ENCODE data around the gene FAM107B.
"Not testable (repeated sequence)": the region's sequence is repeated elsewhere in the genome, so short reads cannot be mapped to it uniquely, and the experiment has no call there.

Gene FAM107B

DNA sequence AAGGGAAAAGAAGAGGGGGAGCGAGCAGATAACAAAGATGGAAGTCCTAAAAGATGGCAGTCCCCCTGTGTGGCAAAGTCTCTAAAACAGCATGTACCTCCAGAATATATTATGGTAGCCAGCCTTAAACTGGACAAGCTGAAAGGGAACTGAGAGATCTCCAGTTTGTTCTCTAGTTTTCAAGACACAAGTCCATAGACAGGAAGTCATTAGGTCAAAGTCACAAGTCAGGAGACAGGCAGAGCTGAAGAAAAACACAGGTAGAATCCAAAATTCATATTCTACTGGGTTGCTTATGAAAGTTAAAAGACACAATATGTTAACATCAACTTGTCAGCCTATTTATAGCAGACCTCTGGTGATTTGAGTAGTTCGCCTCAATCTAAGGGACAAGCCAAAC lies 38.7 kb downstream of the FAM107B start:
- no peak for DNase-seq (ENCODE audit: low read depth)

GRCh38 chr10:14731875-14732512 lies 42.7 kb downstream of the FAM107B start:
- no peak for DNase-seq (ENCODE audit: low read depth)

- no peak for DNase-seq (ENCODE audit: low read depth)
Observed at GRCh38 chr10:14728346-14728745, 46.4 kb downstream of the FAM107B start.

- no peak for DNase-seq (ENCODE audit: low read depth)
Observed at GRCh38 chr10:14727924-14728323, 46.8 kb downstream of the FAM107B start.

GRCh38 chr10:14727465-14727864 lies 47.2 kb downstream of the FAM107B start:
- no peak for DNase-seq (ENCODE audit: low read depth)

- no peak for DNase-seq (ENCODE audit: low read depth)
Observed at GRCh38 chr10:14724931-14725330, 49.8 kb downstream of the FAM107B start.

GRCh38 chr10:14723052-14723689 lies 51.5 kb downstream of the FAM107B start:
- no peak for DNase-seq (ENCODE audit: low read depth)

- no peak for DNase-seq (ENCODE audit: low read depth)
Observed at GRCh38 chr10:14717552-14717951, 57.1 kb downstream of the FAM107B start.

GRCh38 chr10:14712991-14713424 lies 61.7 kb downstream of the FAM107B start:
- DNase-seq (ENCODE audit: low read depth): no peak

DNA sequence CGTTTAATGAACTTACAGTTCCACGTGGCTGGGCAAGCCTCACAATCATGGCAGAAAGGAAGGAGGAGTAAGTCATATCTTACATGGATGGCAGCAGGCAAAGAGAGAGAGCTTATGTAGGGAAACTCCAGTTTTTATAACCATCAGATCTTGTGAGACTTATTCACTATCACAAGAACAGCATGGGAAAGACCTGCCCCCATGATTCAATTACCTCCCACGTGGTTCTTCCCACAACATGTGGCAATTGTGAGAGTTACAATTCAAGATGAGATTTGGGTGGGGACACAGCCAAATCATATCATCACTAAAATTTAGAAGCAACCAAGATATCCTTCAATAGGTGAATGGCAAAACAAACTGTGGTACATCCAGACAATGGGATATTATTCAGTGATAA lies 65.4 kb downstream of the FAM107B start:
- not testable (repeated sequence) for DNase-seq (ENCODE audit: low read depth)

DNA sequence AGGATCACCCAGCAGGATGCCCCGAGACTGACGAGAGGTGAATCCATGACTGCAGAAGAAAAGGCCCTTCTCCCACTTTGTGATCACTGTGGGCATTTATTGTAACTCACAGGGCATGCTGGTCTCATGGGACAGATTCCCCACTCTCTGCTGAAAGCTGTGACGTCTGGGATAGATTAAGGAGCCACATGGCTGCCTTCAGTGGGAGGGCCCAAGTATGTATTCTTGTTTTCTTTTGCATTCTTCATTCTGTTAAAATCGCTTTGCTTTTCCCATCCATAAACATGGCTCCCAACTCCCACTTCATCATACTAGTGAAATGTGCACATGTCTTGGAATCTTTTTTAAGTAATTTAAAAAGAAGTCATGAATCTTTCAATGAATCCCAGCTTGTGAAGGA lies 67.2 kb downstream of the FAM107B start:
- DNase-seq (ENCODE audit: low read depth): no peak

GRCh38 chr10:14705548-14706230 lies 69.0 kb downstream of the FAM107B start:
- no peak for DNase-seq (ENCODE audit: low read depth)

- no peak for DNase-seq (ENCODE audit: low read depth)
Observed at GRCh38 chr10:14703631-14704001, 71.1 kb downstream of the FAM107B start.

DNA sequence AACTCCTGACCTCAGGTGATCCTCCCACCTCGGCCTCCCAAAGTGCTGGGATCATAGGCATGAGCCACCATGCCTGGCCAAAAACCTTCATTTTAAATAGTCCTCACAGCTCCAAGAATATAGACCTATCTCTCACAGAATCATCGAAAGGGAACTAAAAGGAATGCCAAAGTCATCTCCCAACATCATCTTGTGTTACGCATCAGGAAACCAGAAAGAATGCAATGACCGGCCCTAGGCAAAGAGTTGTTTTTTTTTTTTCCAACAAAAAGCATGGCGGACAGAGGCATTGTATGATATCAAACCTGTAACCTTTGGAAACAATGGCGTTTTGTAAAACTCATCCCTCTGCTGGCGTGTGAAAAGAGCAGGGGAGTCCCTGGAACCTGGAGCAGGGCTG lies 73.2 kb downstream of the FAM107B start:
- no peak for DNase-seq (ENCODE audit: low read depth)

DNA sequence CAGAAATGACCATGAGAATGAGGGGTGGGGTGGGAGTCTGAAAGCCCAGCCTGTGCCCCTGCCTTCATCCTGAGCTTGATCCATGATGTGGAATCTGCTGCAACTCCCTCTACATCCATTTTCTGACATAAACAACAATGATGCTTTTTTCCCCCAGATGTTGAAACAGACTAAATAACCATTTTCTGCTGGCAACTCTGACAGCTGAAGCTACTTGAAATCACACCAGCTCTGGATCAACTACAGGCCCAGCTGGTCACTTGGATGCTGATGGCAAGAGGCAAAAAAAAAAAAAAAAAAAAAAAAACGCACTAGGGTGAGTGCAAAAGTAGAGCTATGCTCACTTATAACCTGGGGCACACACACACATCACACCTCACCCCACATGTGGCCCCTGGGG lies 74.2 kb downstream of the FAM107B start:
- DNase-seq (ENCODE audit: low read depth): no peak

DNA sequence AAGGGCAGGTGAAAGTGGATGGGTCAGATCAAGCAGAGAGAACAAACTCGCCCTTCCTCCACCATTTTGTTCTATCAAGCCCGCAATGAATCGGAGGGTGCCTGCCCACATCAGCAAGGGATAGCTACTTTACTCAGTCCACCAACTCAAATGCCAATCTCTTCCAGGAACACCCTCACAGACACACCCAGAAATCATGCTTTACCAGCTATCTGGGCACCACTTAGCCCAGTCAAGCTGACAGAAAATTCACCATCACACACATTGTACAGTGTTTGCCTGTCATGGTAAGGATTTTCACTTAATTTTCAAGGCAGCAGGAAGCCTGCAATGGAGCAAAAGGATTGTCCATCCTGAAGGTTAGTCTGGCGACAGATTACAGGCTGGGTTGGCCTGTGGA lies 75.2 kb downstream of the FAM107B start:
- no peak for DNase-seq (ENCODE audit: low read depth)

DNA sequence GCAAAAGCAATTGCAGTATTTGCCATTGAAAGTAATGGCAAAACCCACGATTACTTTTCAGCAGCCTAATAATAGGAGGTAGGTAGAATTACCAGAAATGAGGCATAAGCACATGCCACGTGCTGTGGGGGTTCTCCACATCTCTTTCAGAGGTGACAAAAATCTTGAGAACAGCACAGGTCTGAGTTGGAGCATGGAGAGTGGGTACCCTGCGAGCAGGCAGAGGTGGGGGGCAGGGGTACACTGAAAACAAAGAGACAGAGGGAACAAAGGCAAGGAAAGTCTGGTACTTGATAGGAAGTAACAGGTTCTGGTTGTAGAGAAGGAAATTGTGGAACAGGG lies 75.9 kb downstream of the FAM107B start:
- DNase-seq (ENCODE audit: low read depth): no peak

GRCh38 chr10:14698111-14698828 lies 76.4 kb downstream of the FAM107B start:
- no peak for DNase-seq (ENCODE audit: low read depth)

GRCh38 chr10:14697281-14697680 lies 77.4 kb downstream of the FAM107B start:
- no peak for DNase-seq (ENCODE audit: low read depth)

DNA sequence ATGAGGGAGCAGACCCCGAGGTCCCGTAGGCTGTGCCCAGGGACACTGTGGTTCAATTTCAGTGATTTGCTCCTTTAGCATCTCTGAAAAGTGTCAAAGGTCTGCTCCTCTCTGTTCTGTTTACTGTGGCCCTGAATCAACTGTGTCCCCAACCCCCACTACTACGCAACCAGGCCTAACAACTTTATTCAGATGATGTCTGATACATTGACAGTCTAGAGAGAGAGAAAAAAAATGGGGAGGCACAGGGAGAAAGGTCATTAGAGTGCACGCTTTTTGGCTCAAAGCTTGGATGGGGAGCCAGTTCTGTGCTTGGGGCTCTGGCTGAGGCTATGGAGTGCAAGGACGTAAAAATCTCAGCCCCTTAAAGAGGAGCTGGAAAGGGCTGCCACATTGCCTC lies 77.9 kb downstream of the FAM107B start:
- no peak for DNase-seq (ENCODE audit: low read depth)

DNA sequence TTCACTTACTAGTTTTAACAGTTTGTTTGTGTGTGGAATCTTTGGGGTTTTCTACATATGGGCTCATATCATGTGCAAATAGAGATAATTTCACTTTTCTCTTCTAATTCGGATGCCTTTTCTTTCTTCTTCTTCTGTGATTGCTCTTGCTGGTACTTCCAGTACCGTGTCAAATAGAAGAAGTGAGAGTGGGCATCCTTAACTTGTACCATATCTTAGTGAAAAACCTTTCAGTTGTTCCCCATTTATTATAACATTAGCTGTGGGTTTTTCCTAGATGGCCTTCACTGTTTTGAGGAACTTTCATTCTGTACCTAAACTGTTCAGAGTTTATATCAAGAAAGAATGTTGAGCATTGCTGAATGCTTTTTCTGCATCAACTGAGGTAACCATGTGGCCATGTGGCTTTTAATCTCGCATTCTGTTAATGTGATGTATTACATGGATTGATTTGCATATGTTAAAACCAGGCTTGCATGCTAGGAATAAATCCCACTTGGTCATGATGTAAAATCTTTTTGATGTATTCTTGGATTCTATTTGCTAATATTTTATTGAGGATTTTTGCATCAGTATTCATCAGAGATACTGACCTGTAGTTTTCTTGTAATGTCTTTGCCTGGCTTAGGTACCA lies 78.7 kb downstream of the FAM107B start:
- no peak for DNase-seq (ENCODE audit: low read depth)

DNA sequence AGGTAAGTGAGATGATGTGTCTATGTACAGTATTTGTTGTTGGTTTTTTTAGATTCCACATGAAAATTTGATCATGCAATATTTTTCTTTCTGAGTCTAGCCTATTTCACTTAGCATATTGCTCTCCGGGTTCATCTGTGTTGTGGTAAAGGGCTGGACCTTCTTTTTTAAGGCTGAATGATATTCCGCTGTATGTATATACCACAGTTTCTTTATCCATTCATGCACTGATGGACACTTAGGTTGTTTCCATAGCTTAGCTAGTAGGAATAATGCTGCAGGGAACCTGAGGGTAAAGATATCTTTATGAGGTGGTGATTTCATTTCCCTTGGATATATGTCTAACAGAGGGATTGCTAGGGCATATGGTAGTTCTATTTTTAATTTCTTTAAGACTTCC lies 80.8 kb downstream of the FAM107B start:
- DNase-seq (ENCODE audit: low read depth): no peak
